GM18502 (cell line): ENCODE data around the gene WBP1L.
"Not testable (repeated sequence)": the region's sequence is repeated elsewhere in the genome, so short reads cannot be mapped to it uniquely, and the experiment has no call there.

Experiments used
- ATAC-seq: cut with Tn5 transposase; IDR thresholded peaks from one replicate; pipeline ENCODE4 v1.9.1; 2021; ENCODE audit warnings: mild to moderate bottlenecking; ENCODE audit not compliant: unreplicated experiment, poor library complexity

Gene WBP1L

GRCh38 chr10:102831322-102832071, 87.7 kb downstream of the WBP1L start:
- ATAC-seq, result no peak

GRCh38 chr10:102832248-102832647, 88.5 kb downstream of the WBP1L start:
- ATAC-seq, result no peak

GRCh38 chr10:102832987-102833386, 89.2 kb downstream of the WBP1L start:
- no peak for ATAC-seq

- no peak for ATAC-seq
Measured at GRCh38 chr10:102834143-102834542, 90.4 kb downstream of the WBP1L start.

GRCh38 chr10:102835007-102835482, 91.3 kb downstream of the WBP1L start:
- peak; percentile 65 for ATAC-seq

- ATAC-seq, result no peak
Measured at GRCh38 chr10:102837230-102837721, 93.5 kb downstream of the WBP1L start, which contains the start of gene CYP17A1. CYP17A1 (minus strand) TSS chr10:102837413; CDS start chr10:102837361, 52 bp downstream.

- ATAC-seq, result not testable (repeated sequence)
Measured at GRCh38 chr10:102838276-102838927, 94.7 kb downstream of the WBP1L start.

- no peak for ATAC-seq
Measured at GRCh38 chr10:102841827-102842345, 98.1 kb downstream of the WBP1L start.

GRCh38 chr10:102843139-102843538, 99.4 kb downstream of the WBP1L start:
- ATAC-seq, result not testable (repeated sequence)

- not testable (repeated sequence) for ATAC-seq
Measured at GRCh38 chr10:102844190-102844776, 100.5 kb downstream of the WBP1L start.

- no peak for ATAC-seq
Measured at GRCh38 chr10:102845352-102845902, 101.7 kb downstream of the WBP1L start.

GRCh38 chr10:102850025-102850518, 106.3 kb downstream of the WBP1L start:
- no peak for ATAC-seq

- ATAC-seq, result not testable (repeated sequence)
Measured at GRCh38 chr10:102853237-102853636, 109.5 kb downstream of the WBP1L start.

GRCh38 chr10:102855731-102856436, 112.1 kb downstream of the WBP1L start:
- not testable (repeated sequence) for ATAC-seq

- no peak for ATAC-seq
Measured at GRCh38 chr10:102856758-102857424, 113.1 kb downstream of the WBP1L start.

- ATAC-seq, result no peak
Measured at GRCh38 chr10:102859911-102860310, 116.2 kb downstream of the WBP1L start.

GRCh38 chr10:102863660-102864059, 119.9 kb downstream of the WBP1L start:
- no peak for ATAC-seq

GRCh38 chr10:102865620-102866019, 121.9 kb downstream of the WBP1L start:
- ATAC-seq, result no peak
